Activated CD4-positive, alpha-beta T cell treated with anti-CD3 and anti-CD28 coated beads, Interleukin-2, amount 50 U/mL, for 1 hour (primary cell): ENCODE data around the gene MYO10.
A peak's percentile ranks its signal among the peaks of the same experiment; 100 is the strongest.
"Not testable (repeated sequence)": the region's sequence is repeated elsewhere in the genome, so short reads cannot be mapped to it uniquely, and the experiment has no call there.

Experiments used
- DNase-seq: peaks from one replicate; pipeline ENCODE4 v3.0.0-alpha.2; 2020

The MYO10 gene

GRCh38 chr5:16665601-16666000, 270.5 kb downstream of the MYO10 start:
- no peak for DNase-seq

GRCh38 chr5:16664368-16664767, 271.7 kb downstream of the MYO10 start:
- DNase-seq: no peak

GRCh38 chr5:16663840-16664239, 272.2 kb downstream of the MYO10 start:
- DNase-seq: no peak

GRCh38 chr5:16661713-16662112, 274.4 kb downstream of the MYO10 start:
- DNase-seq: no peak

GRCh38 chr5:16660982-16661381, 275.1 kb downstream of the MYO10 start:
- no peak for DNase-seq

- DNase-seq: no peak
These were observed 276.6 kb downstream of the MYO10 start for GRCh38 chr5:16659536-16659935.

- DNase-seq: no peak
These were observed 279.4 kb downstream of the MYO10 start for GRCh38 chr5:16656561-16657191.

GRCh38 chr5:16654647-16655334, 281.3 kb downstream of the MYO10 start:
- no peak for DNase-seq

- not testable (repeated sequence) for DNase-seq
These were observed 287.3 kb downstream of the MYO10 start for GRCh38 chr5:16648739-16649138.

GRCh38 chr5:16644301-16644889, 291.7 kb downstream of the MYO10 start:
- no peak for DNase-seq

- DNase-seq: no peak
These were observed 293.2 kb downstream of the MYO10 start for GRCh38 chr5:16642867-16643266.

- no peak for DNase-seq
These were observed 296.9 kb downstream of the MYO10 start for GRCh38 chr5:16639206-16639605.

- no peak for DNase-seq
These were observed 307.7 kb downstream of the MYO10 start for GRCh38 chr5:16628376-16628775.

GRCh38 chr5:16626696-16627264, 309.3 kb downstream of the MYO10 start:
- DNase-seq: no peak

GRCh38 chr5:16625096-16625495, 311.0 kb downstream of the MYO10 start:
- DNase-seq: no peak

GRCh38 chr5:16619136-16619535, 317.0 kb downstream of the MYO10 start:
- no peak for DNase-seq

- no peak for DNase-seq
These were observed 317.8 kb downstream of the MYO10 start for GRCh38 chr5:16618138-16618897.

GRCh38 chr5:16617274-16617968, 318.7 kb downstream of the MYO10 start:
- peak; percentile 66 for DNase-seq

- peak; percentile 85 for DNase-seq
These were observed 319.4 kb downstream of the MYO10 start, which contains the start of gene RETREG1 for GRCh38 chr5:16616536-16617273. Gene RETREG1 (minus strand): TSS chr5:16616997. CDS start chr5:16616971, 26 bp downstream.

GRCh38 chr5:16615741-16616535, 320.1 kb downstream of the MYO10 start:
- peak; percentile 12 for DNase-seq

GRCh38 chr5:16612007-16612406, 324.1 kb downstream of the MYO10 start:
- no peak for DNase-seq
